ENCODE measurements around the gene CRHBP. TPM values are rescaled to one million over a fixed set of nuclear protein-coding genes. Genes with fewer than 3 reads are reported as not detected.
"Not testable (repeated sequence)": the region's sequence is repeated elsewhere in the genome, so short reads cannot be mapped to it uniquely, and the experiment has no call there.

The CRHBP gene
- total and polyA plus RNA-seq, 4 donors = 37.3 to 159 (median 91.8) TPM

DNA sequence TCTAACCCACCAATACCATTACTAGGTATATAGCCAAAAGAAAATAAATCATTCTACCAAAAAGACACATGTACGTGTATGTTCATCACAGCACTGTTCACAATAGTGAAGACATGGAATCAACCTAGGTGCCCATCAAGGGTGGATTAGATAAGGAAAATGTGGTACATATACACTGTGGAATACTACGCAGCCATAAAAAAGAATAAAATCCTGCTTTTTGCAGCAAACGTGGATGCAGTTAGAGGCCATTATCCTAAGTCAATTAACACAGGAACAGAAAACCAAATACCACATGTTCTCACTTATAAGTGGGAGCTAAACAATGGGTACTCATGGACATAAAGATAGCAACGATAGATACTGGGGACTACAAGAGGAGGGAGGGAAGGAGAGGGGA is 45.4 kb downstream of the CRHBP start:
- not testable (repeated sequence) for H3K9me3 ChIP-seq (ENCODE audit: control insufficient read depth in 4 of 4, low read length in 3 of 4); H3K4me3 ChIP-seq (ENCODE audit: low read depth in 1 of 3, low read length in 3 of 3); DNase-seq (ENCODE audit: low spot score); H3K36me3 ChIP-seq (ENCODE audit: control insufficient read depth in 4 of 4, insufficient read depth in 3 of 4, low read depth in 1 of 4, low read length in 3 of 4); H3K27ac ChIP-seq (ENCODE audit: low read depth in 1 of 2, low read length in 2 of 2); H3K27me3 ChIP-seq (ENCODE audit: control insufficient read depth in 4 of 4, insufficient read depth in 4 of 4, low read length in 3 of 4); H3K9ac ChIP-seq (ENCODE audit: low read depth in 1 of 2, low read length in 2 of 2); H3K4me1 ChIP-seq (ENCODE audit: control insufficient read depth in 4 of 4, insufficient read depth in 4 of 4, low read length in 3 of 4)
- WGBS = 85% methylated on average over 4 of the region's 4 CpGs

DNA sequence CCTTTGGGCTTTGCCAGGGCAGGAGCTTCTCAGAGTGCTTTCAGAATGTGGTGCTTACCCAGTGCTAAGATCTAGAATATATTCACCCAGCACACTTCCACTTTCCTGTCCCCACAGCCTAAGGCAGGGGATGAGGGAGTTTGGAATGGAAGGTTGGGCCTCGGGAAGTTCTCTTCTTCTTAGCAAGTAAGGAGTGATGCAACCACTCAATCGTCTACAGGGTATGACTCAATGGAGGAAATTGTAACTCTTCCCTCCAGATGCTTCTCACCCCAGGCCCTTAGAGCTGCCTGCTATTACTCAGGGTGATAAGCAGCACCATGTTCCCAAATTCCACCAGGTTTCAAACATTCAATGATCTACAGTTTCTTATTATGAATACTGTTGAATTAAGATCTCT is 46.6 kb downstream of the CRHBP start:
- Histone ChIP-seq H3K36me3 (ENCODE audit: control insufficient read depth in 4 of 4, insufficient read depth in 3 of 4, low read depth in 1 of 4, low read length in 3 of 4) (no peaks in the 10 kb centered on the region), H3K4me1 (ENCODE audit: control insufficient read depth in 4 of 4, insufficient read depth in 4 of 4, low read length in 3 of 4) (no peaks in the 10 kb centered on the region), H3K4me3 (ENCODE audit: low read depth in 1 of 3, low read length in 3 of 3) (no peak overlapping the region), H3K27ac (ENCODE audit: low read depth in 1 of 2, low read length in 2 of 2) (no peak overlapping the region), H3K9ac (ENCODE audit: low read depth in 1 of 2, low read length in 2 of 2) (no peak overlapping the region), H3K9me3 (ENCODE audit: control insufficient read depth in 4 of 4, low read length in 3 of 4) (no peaks in the 10 kb centered on the region), H3K27me3 (ENCODE audit: control insufficient read depth in 4 of 4, insufficient read depth in 4 of 4, low read length in 3 of 4) (no peaks in the 10 kb centered on the region)
- 66% methylated on average over 2 of the region's 2 CpGs for WGBS
- TF ChIP-seq FOXA1 (IDR thresholded peaks at IDR 0.05) = no peak
- no peak for TF ChIP-seq GABPA (IDR thresholded peaks at IDR 0.05 in 1 of 2, conservative IDR thresholded peaks at IDR 0.05 in 1 of 2)
- no peak for TF ChIP-seq FOXA2 (IDR thresholded peaks at IDR 0.05)
- DNase-seq (ENCODE audit: low spot score) = no peak

DNA sequence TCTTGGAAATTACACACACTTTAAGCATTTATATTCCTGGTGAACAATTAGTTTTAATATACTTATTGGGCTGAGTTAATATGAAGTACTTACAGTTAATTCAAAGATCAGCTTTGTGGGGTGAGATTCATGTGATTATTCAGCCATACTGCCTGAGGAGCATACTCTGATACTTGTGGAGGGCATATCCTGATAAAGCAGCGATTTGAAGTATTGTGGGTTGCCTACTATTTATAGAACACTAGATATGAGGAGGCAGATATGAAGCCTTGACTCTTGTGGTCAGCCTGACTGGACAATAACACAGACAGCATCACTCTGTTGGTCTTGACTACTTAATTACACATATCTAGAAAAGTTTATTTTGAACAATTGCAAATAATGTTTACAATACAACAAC is 50.4 kb downstream of the CRHBP start:
- TF ChIP-seq, protein P1, sequence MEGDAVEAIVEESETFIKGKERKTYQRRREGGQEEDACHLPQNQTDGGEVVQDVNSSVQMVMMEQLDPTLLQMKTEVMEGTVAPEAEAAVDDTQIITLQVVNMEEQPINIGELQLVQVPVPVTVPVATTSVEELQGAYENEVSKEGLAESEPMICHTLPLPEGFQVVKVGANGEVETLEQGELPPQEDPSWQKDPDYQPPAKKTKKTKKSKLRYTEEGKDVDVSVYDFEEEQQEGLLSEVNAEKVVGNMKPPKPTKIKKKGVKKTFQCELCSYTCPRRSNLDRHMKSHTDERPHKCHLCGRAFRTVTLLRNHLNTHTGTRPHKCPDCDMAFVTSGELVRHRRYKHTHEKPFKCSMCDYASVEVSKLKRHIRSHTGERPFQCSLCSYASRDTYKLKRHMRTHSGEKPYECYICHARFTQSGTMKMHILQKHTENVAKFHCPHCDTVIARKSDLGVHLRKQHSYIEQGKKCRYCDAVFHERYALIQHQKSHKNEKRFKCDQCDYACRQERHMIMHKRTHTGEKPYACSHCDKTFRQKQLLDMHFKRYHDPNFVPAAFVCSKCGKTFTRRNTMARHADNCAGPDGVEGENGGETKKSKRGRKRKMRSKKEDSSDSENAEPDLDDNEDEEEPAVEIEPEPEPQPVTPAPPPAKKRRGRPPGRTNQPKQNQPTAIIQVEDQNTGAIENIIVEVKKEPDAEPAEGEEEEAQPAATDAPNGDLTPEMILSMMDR (IDR thresholded peaks at IDR 0.05; ENCODE audit: low read depth, low read length, missing input control) = no peak
- TF ChIP-seq SP1 (IDR thresholded peaks at IDR 0.05) = no peak
- H3K27ac ChIP-seq (ENCODE audit: low read depth in 1 of 2, low read length in 2 of 2) = no peak overlapping the region
- 54% methylated on average over 1 of the region's 1 CpG for WGBS

DNA sequence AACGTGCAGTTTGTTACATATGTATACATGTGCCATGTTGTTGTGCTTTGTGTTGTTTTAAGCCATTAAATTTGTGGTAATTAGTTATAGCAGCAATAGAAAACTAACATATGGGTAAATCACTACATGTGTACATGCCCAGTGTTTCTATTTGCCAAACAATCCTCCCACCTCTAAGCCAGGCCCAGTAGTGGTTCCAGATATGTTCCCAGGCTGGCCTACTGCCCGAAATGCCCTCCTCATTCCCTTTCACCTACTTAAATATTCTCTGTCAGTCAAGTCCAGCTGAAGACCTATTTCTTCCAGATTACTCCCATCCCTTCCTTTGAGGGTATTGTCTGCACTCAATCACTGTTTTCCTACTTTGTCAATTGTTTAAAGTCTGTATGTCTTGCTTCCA is 53.3 kb downstream of the CRHBP start:
- Histone ChIP-seq H3K9me3 (ENCODE audit: control insufficient read depth in 4 of 4, low read length in 3 of 4) (no peaks in the 10 kb centered on the region), H3K4me3 (ENCODE audit: low read depth in 1 of 3, low read length in 3 of 3) (no peak overlapping the region), H3K4me1 (ENCODE audit: control insufficient read depth in 4 of 4, insufficient read depth in 4 of 4, low read length in 3 of 4) (no peaks in the 10 kb centered on the region), H3K27me3 (ENCODE audit: control insufficient read depth in 4 of 4, insufficient read depth in 4 of 4, low read length in 3 of 4) (no peaks in the 10 kb centered on the region), H3K9ac (ENCODE audit: low read depth in 1 of 2, low read length in 2 of 2) (no peak overlapping the region), H3K27ac (ENCODE audit: low read depth in 1 of 2, low read length in 2 of 2) (no peak overlapping the region), H3K36me3 (ENCODE audit: control insufficient read depth in 4 of 4, insufficient read depth in 3 of 4, low read depth in 1 of 4, low read length in 3 of 4) (no peaks in the 10 kb centered on the region)
- WGBS = 67% methylated on average over 2 of the region's 2 CpGs
- no peak for DNase-seq (ENCODE audit: low spot score)
- no peak for TF ChIP-seq RAD21 (IDR thresholded peaks at IDR 0.05)
- TF ChIP-seq FOXA1 (IDR thresholded peaks at IDR 0.05) = no peak
- no peak for TF ChIP-seq GABPA (IDR thresholded peaks at IDR 0.05 in 1 of 2, conservative IDR thresholded peaks at IDR 0.05 in 1 of 2)
- TF ChIP-seq HNF4A (conservative IDR thresholded peaks at IDR 0.05) = no peak
- TF ChIP-seq, protein P2, sequence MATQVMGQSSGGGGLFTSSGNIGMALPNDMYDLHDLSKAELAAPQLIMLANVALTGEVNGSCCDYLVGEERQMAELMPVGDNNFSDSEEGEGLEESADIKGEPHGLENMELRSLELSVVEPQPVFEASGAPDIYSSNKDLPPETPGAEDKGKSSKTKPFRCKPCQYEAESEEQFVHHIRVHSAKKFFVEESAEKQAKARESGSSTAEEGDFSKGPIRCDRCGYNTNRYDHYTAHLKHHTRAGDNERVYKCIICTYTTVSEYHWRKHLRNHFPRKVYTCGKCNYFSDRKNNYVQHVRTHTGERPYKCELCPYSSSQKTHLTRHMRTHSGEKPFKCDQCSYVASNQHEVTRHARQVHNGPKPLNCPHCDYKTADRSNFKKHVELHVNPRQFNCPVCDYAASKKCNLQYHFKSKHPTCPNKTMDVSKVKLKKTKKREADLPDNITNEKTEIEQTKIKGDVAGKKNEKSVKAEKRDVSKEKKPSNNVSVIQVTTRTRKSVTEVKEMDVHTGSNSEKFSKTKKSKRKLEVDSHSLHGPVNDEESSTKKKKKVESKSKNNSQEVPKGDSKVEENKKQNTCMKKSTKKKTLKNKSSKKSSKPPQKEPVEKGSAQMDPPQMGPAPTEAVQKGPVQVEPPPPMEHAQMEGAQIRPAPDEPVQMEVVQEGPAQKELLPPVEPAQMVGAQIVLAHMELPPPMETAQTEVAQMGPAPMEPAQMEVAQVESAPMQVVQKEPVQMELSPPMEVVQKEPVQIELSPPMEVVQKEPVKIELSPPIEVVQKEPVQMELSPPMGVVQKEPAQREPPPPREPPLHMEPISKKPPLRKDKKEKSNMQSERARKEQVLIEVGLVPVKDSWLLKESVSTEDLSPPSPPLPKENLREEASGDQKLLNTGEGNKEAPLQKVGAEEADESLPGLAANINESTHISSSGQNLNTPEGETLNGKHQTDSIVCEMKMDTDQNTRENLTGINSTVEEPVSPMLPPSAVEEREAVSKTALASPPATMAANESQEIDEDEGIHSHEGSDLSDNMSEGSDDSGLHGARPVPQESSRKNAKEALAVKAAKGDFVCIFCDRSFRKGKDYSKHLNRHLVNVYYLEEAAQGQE (IDR thresholded peaks at IDR 0.05) = no peak
- no peak for TF ChIP-seq HNF4G (IDR thresholded peaks at IDR 0.05)
- TF ChIP-seq RXRA (IDR thresholded peaks at IDR 0.05) = no peak
- TF ChIP-seq, protein P3, sequence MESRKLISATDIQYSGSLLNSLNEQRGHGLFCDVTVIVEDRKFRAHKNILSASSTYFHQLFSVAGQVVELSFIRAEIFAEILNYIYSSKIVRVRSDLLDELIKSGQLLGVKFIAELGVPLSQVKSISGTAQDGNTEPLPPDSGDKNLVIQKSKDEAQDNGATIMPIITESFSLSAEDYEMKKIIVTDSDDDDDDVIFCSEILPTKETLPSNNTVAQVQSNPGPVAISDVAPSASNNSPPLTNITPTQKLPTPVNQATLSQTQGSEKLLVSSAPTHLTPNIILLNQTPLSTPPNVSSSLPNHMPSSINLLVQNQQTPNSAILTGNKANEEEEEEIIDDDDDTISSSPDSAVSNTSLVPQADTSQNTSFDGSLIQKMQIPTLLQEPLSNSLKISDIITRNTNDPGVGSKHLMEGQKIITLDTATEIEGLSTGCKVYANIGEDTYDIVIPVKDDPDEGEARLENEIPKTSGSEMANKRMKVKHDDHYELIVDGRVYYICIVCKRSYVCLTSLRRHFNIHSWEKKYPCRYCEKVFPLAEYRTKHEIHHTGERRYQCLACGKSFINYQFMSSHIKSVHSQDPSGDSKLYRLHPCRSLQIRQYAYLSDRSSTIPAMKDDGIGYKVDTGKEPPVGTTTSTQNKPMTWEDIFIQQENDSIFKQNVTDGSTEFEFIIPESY (IDR thresholded peaks at IDR 0.05) = no peak
- TF ChIP-seq, protein P4, sequence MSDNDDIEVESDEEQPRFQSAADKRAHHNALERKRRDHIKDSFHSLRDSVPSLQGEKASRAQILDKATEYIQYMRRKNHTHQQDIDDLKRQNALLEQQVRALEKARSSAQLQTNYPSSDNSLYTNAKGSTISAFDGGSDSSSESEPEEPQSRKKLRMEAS (IDR thresholded peaks at IDR 0.05) = no peak
- TF ChIP-seq EGR1 (IDR thresholded peaks at IDR 0.05; ENCODE audit: low read depth in 2 of 2) = no peak
- no peak for TF ChIP-seq SP1 (IDR thresholded peaks at IDR 0.05)
- no peak for TF ChIP-seq NR2F2 (IDR thresholded peaks at IDR 0.05)
- TF ChIP-seq TAF1 (conservative IDR thresholded peaks at IDR 0.05) = no peak
- no peak for TF ChIP-seq FOXA2 (IDR thresholded peaks at IDR 0.05)
- TF ChIP-seq YY1 (IDR thresholded peaks at IDR 0.05) = no peak

More for the DNA sequence above, 50.4 kb downstream of the CRHBP start:
- no peak for DNase-seq (ENCODE audit: low spot score)
- H3K9ac ChIP-seq (ENCODE audit: low read depth in 1 of 2, low read length in 2 of 2) = no peak overlapping the region
- no peaks in the 10 kb centered on the region for H3K36me3 ChIP-seq (ENCODE audit: control insufficient read depth in 4 of 4, insufficient read depth in 3 of 4, low read depth in 1 of 4, low read length in 3 of 4)
- no peaks in the 10 kb centered on the region for H3K27me3 ChIP-seq (ENCODE audit: control insufficient read depth in 4 of 4, insufficient read depth in 4 of 4, low read length in 3 of 4)
- H3K4me3 ChIP-seq (ENCODE audit: low read depth in 1 of 3, low read length in 3 of 3) = no peak overlapping the region
- no peaks in the 10 kb centered on the region for H3K4me1 ChIP-seq (ENCODE audit: control insufficient read depth in 4 of 4, insufficient read depth in 4 of 4, low read length in 3 of 4)
- H3K9me3 ChIP-seq (ENCODE audit: control insufficient read depth in 4 of 4, low read length in 3 of 4) = no peaks in the 10 kb centered on the region
